ENCODE data around the gene BCAR3.

BCAR3 gene

GRCh38 chr1:93574511-93574910, 107.1 kb downstream of the BCAR3 start:
- no peak overlapping the region for H3K4me3 ChIP-seq (replicated peaks; ENCODE audit: low read depth, low read length)
- DNase-seq (ENCODE audit: extremely low read depth, low read depth): no peak
- TF ChIP-seq, protein P1, sequence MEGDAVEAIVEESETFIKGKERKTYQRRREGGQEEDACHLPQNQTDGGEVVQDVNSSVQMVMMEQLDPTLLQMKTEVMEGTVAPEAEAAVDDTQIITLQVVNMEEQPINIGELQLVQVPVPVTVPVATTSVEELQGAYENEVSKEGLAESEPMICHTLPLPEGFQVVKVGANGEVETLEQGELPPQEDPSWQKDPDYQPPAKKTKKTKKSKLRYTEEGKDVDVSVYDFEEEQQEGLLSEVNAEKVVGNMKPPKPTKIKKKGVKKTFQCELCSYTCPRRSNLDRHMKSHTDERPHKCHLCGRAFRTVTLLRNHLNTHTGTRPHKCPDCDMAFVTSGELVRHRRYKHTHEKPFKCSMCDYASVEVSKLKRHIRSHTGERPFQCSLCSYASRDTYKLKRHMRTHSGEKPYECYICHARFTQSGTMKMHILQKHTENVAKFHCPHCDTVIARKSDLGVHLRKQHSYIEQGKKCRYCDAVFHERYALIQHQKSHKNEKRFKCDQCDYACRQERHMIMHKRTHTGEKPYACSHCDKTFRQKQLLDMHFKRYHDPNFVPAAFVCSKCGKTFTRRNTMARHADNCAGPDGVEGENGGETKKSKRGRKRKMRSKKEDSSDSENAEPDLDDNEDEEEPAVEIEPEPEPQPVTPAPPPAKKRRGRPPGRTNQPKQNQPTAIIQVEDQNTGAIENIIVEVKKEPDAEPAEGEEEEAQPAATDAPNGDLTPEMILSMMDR (IDR thresholded peaks at IDR 0.05; ENCODE audit: low read depth, low read length, missing control alignments): no peak

DNA sequence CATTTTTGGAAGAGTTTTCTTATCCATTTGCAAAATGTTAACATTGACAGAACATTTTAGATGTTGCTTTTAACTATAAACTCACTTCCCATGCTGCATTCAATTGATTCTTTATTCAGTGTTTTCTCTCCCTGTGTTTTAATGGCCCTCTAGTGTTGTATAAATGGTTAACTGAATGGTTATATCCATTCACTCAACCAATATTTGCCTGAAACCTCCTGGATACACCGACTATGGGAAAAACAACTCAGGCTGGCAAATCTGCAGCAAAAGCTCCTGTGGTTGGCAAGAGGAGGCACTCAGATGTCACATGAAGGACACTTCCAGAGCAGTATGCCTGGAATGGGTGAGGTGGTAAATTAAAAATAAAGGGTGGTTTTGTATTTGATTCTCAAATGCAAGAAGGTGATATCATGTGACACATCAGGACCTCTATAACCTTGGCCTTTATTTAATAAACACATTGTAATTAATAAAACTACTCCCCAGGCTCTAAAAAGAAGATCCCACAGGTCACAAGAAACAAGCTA, 107.6 kb downstream of the BCAR3 start:
- no peak overlapping the region for H3K4me3 ChIP-seq (replicated peaks; ENCODE audit: low read depth, low read length)
- TF ChIP-seq, protein P1 (IDR thresholded peaks at IDR 0.05; ENCODE audit: low read depth, low read length, missing control alignments): no peak
- no peak for DNase-seq (ENCODE audit: extremely low read depth, low read depth)

DNA sequence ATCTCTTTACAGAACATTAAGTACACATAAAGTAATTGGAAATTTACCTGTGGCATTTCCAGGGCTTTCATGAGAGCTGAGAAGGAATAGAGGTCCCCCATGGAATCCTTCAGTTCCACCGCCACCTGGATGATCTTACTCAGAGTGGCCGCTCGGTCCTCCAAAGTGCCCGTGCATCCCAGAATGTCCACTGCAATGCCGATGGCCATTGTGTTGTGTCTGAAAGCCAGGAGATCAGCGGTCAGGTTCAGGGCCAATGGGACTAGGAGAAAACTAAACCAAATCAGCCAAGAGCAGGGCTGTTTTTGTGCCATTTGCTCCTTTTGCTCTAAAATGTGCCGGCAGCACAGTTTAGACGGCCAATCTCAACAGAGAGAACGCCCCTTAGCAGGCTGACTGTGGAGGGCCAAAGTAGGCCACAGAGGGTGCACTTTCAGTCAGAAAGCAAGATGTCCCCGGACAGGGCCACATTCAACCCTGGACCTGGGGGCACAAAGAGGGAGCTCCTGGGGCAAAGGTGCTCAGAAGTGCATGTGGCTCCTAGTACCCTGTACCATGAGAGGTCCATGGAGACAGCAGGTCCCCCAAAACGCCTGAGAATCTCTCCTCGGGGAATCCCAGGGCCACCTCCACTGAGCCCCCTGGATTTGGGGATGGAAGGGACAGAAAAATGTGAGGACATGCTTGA, 109.9 kb downstream of the BCAR3 start:
- no peak for DNase-seq (ENCODE audit: extremely low read depth, low read depth)
- no peak overlapping the region for H3K4me3 ChIP-seq (replicated peaks; ENCODE audit: low read depth, low read length)
- TF ChIP-seq, protein P1 (IDR thresholded peaks at IDR 0.05; ENCODE audit: low read depth, low read length, missing control alignments): no peak

GRCh38 chr1:93569489-93569888, 112.1 kb downstream of the BCAR3 start:
- TF ChIP-seq, protein P1 (IDR thresholded peaks at IDR 0.05; ENCODE audit: low read depth, low read length, missing control alignments): no peak

GRCh38 chr1:93567255-93567918, 114.2 kb downstream of the BCAR3 start:
- peak; percentile 80 for DNase-seq (ENCODE audit: extremely low read depth, low read depth)

More at GRCh38 chr1:93569489-93569888, 112.1 kb downstream of the BCAR3 start:
- H3K4me3 ChIP-seq (replicated peaks; ENCODE audit: low read depth, low read length): no peak overlapping the region
- no peak for DNase-seq (ENCODE audit: extremely low read depth, low read depth)

GRCh38 chr1:93566227-93566626, 115.4 kb downstream of the BCAR3 start:
- TF ChIP-seq, protein P1 (IDR thresholded peaks at IDR 0.05; ENCODE audit: low read depth, low read length, missing control alignments): no peak
- no peak overlapping the region for H3K4me3 ChIP-seq (replicated peaks; ENCODE audit: low read depth, low read length)
- DNase-seq (ENCODE audit: extremely low read depth, low read depth): no peak

More at GRCh38 chr1:93567255-93567918, 114.2 kb downstream of the BCAR3 start:
- TF ChIP-seq, protein P1 (IDR thresholded peaks at IDR 0.05; ENCODE audit: low read depth, low read length, missing control alignments): no peak
- H3K4me3 ChIP-seq (replicated peaks; ENCODE audit: low read depth, low read length): no peak overlapping the region
